ENCODE data around the gene RHOH. TPM values are rescaled to one million over a fixed set of nuclear protein-coding genes. Genes with fewer than 3 reads are reported as not detected.

RHOH gene
- polyA plus RNA-seq, 1 donor (not counting 4 experiments of a cell fraction or from before 2014, with no cell fraction given): 0.04 TPM

GRCh38 chr4:40202474-40202873 is 5.6 kb downstream of the RHOH start:
- H2AFZ ChIP-seq (ENCODE audit: control insufficient read depth, low read length): no peak overlapping the region
- H3K79me2 ChIP-seq (ENCODE audit: control insufficient read depth, insufficient read depth, low read length): no peaks in the 10 kb centered on the region
- no peaks in the 10 kb centered on the region for H3K9me1 ChIP-seq (ENCODE audit: control insufficient read depth, extremely low read depth, insufficient read depth, low read length)
- no peaks in the 10 kb centered on the region for H4K20me1 ChIP-seq (ENCODE audit: control insufficient read depth, extremely low read depth, insufficient read depth, low read length)
- DNase-seq (ENCODE audit: low read depth, low spot score) (no peak), FAIRE-seq (no peak)
- no peak overlapping the region for H3K4me2 ChIP-seq (ENCODE audit: control insufficient read depth, extremely low read depth, insufficient read depth, low read depth, low read length)
- H3K4me3 ChIP-seq (ENCODE audit: control insufficient read depth in 2 of 3, extremely low read depth in 1 of 3, insufficient read depth in 2 of 3, low read depth in 1 of 3, low read length in 3 of 3): no peak overlapping the region
- H3K9ac ChIP-seq (ENCODE audit: control insufficient read depth, extremely low read depth, insufficient read depth, low read length): no peak overlapping the region
- TF ChIP-seq EZH2 (IDR thresholded peaks at IDR 0.05; ENCODE audit: low read length): no peak
- no peak for TF ChIP-seq CTCF (optimal IDR thresholded peaks at IDR 0.05 in 1 of 3, IDR thresholded peaks at IDR 0.05 in 1 of 3, conservative IDR thresholded peaks at IDR 0.05 in 1 of 3; ENCODE audit: extremely low read depth in 1 of 3, insufficient read depth in 2 of 3, low read length in 3 of 3)
- no peaks in the 10 kb centered on the region for H3K4me1 ChIP-seq (ENCODE audit: control insufficient read depth, extremely low read depth, insufficient read depth, low read length)
- no peak overlapping the region for H3K27ac ChIP-seq (ENCODE audit: control insufficient read depth, insufficient read depth, low read length)
- no peaks in the 10 kb centered on the region for H3K27me3 ChIP-seq (ENCODE audit: control insufficient read depth, extremely low read depth, insufficient read depth, low read length)
- dilution Hi-C loops (cut with MboI; ENCODE audit: extremely low pct_ligation_motif_present, low sequenced_read_pairs): no loop called here
- no peaks in the 10 kb centered on the region for H3K36me3 ChIP-seq (ENCODE audit: control insufficient read depth in 2 of 2, extremely low read depth in 1 of 2, insufficient read depth in 2 of 2, low read length in 2 of 2)
- H3K9me3 ChIP-seq (ENCODE audit: control insufficient read depth, low read depth, low read length): no peaks in the 10 kb centered on the region

- no peak overlapping the region for H2AFZ ChIP-seq (ENCODE audit: control insufficient read depth, low read length)
- H3K79me2 ChIP-seq (ENCODE audit: control insufficient read depth, insufficient read depth, low read length): no peaks in the 10 kb centered on the region
- FAIRE-seq (no peak), DNase-seq (ENCODE audit: low read depth, low spot score) (no peak)
- no peaks in the 10 kb centered on the region for H4K20me1 ChIP-seq (ENCODE audit: control insufficient read depth, extremely low read depth, insufficient read depth, low read length)
- H3K9me3 ChIP-seq (ENCODE audit: control insufficient read depth, low read depth, low read length): no peaks in the 10 kb centered on the region
- H3K4me3 ChIP-seq (ENCODE audit: control insufficient read depth in 2 of 3, extremely low read depth in 1 of 3, insufficient read depth in 2 of 3, low read depth in 1 of 3, low read length in 3 of 3): no peak overlapping the region
- no peaks in the 10 kb centered on the region for H3K9me1 ChIP-seq (ENCODE audit: control insufficient read depth, extremely low read depth, insufficient read depth, low read length)
- dilution Hi-C loops (cut with MboI; ENCODE audit: extremely low pct_ligation_motif_present, low sequenced_read_pairs): no loop called here
- no peak for TF ChIP-seq EZH2 (IDR thresholded peaks at IDR 0.05; ENCODE audit: low read length)
- H3K4me1 ChIP-seq (ENCODE audit: control insufficient read depth, extremely low read depth, insufficient read depth, low read length): no peaks in the 10 kb centered on the region
- no peak overlapping the region for H3K9ac ChIP-seq (ENCODE audit: control insufficient read depth, extremely low read depth, insufficient read depth, low read length)
- H3K36me3 ChIP-seq (ENCODE audit: control insufficient read depth in 2 of 2, extremely low read depth in 1 of 2, insufficient read depth in 2 of 2, low read length in 2 of 2): no peaks in the 10 kb centered on the region
- no peak overlapping the region for H3K4me2 ChIP-seq (ENCODE audit: control insufficient read depth, extremely low read depth, insufficient read depth, low read depth, low read length)
- no peak overlapping the region for H3K27ac ChIP-seq (ENCODE audit: control insufficient read depth, insufficient read depth, low read length)
- H3K27me3 ChIP-seq (ENCODE audit: control insufficient read depth, extremely low read depth, insufficient read depth, low read length): no peaks in the 10 kb centered on the region
Measured at GRCh38 chr4:40204507-40205258, 7.9 kb downstream of the RHOH start.

Data from keratinocyte (primary cell).